GM13976 (cell line): ENCODE data around the gene ZNF460.

Experiments used
- DNase-seq: peaks from one replicate; pipeline ENCODE4 v3.0.0; 2012; ENCODE audit warnings: low spot score
- CTCF ChIP-seq: IDR thresholded peaks from 2 replicates; pipeline ENCODE4 v1.5.1; 2012; ENCODE audit warnings: borderline replicate concordance, mild to moderate bottlenecking; ENCODE audit not compliant: insufficient read depth; ENCODE audit errors: extremely low read depth, missing control alignments, control extremely low read depth
- in situ Hi-C: fragments of 300-500 bp; cut with MboI; formaldehyde crosslinking; loops from one replicate; pipeline ENCODE4 v1.12.0; 2022; ENCODE audit warnings: low sequenced_read_pairs, mixed read lengths, inconsistent platforms; ENCODE audit not compliant: unreplicated experiment

ZNF460 gene

GRCh38 chr19:57279418-57280164 lies 694 bp upstream of the ZNF460 start:
- TF ChIP-seq CTCF = peak; percentile 68
- in situ Hi-C loops = no loop called here
- peak; percentile 86 for DNase-seq

GRCh38 chr19:57280962-57281400 lies 696 bp downstream of the ZNF460 start:
- DNase-seq = peak; percentile 27
- TF ChIP-seq CTCF = no peak
- in situ Hi-C loops = no loop called here

GRCh38 chr19:57282011-57282643 lies 1.8 kb downstream of the ZNF460 start:
- in situ Hi-C loops = no loop called here
- no peak for TF ChIP-seq CTCF
- peak; percentile 24 for DNase-seq

GRCh38 chr19:57288373-57288772 lies 8.1 kb downstream of the ZNF460 start:
- no peak for DNase-seq
- in situ Hi-C loops = no loop called here
- no peak for TF ChIP-seq CTCF

GRCh38 chr19:57290970-57291369 lies 10.7 kb downstream of the ZNF460 start:
- no peak for DNase-seq
- in situ Hi-C loops = no loop called here
- TF ChIP-seq CTCF = no peak

GRCh38 chr19:57292547-57292946 lies 12.3 kb downstream of the ZNF460 start:
- DNase-seq = no peak
- no peak for TF ChIP-seq CTCF
- in situ Hi-C loops = no loop called here
